ENCODE data around the gene WDR82. TPM values are rescaled to one million over a fixed set of nuclear protein-coding genes. Genes with fewer than 3 reads are reported as not detected.

Gene WDR82
- total RNA-seq (2021; fragmentation: NEBNext Ultra II Directional; extraction: Animal tissue kit (Norgen Biotek cat#: 25700)) (77.2 and 82.7 TPM in 2 replicates), polyA plus RNA-seq (2011; rRNA removed) (25.8 and 33.5 TPM in 2 replicates), polyA minus RNA-seq (2011; rRNA and poly(A)+ RNA removed) (75.6 and 86.5 TPM in 2 replicates)
- 39.1 TPM for polyA plus RNA-seq (2011; cell fraction: cytosol; rRNA removed)
- polyA plus RNA-seq (2011; cell fraction: nucleus; rRNA removed) = 15.2 TPM
- polyA plus RNA-seq (2012, experiment 1 of 2) = 51.4 to 74.4 TPM (median 59.0 TPM) in 4 replicates
- polyA plus RNA-seq (2012, experiment 2 of 2) = 15.1 TPM
- 26.5 TPM for polyA plus RNA-seq (2013, experiment 1 of 2)
- 26.3 TPM for polyA plus RNA-seq (2013, experiment 2 of 2)
- polyA minus RNA-seq (2011; cell fraction: cytosol; rRNA and poly(A)+ RNA removed) = 38.2 TPM
- polyA minus RNA-seq (2011; cell fraction: nucleus; rRNA and poly(A)+ RNA removed) = 25.1 TPM
- long read RNA-seq, experiment 1, full-length matches to known transcripts = 7 of 92 reads
- long read RNA-seq, experiment 1, partial matches to known transcripts = 2 of 92 reads
- long read RNA-seq, experiment 1, other reads (novel, unspliced or antisense) = 83 of 92 reads
- long read RNA-seq, experiment 2, full-length matches to known transcripts = 1 of 6 reads
- long read RNA-seq, experiment 2, partial matches to known transcripts = 0 of 6 reads
- long read RNA-seq, experiment 2, other reads (novel, unspliced or antisense) = 5 of 6 reads

GRCh38 chr3:52278510-52279069 lies at the start of gene WDR82:
WDR82 (minus strand) TSS chr3:52278649; CDS start chr3:52278361, 288 bp downstream.
- no peaks in the 10 kb centered on the region; the same call in 1 of the 2 replicates for H3K79me1 ChIP-seq (ENCODE audit: low read depth, low read length)
- H2AK5ac ChIP-seq (ENCODE audit: low read depth, low read length) = 0 out of 2 replicates have a peak within 1 kb of the TSS, but pooled peaks have one; percentile 82
- peak within 1 kb of the TSS; percentile 100 for H4K8ac ChIP-seq (ENCODE audit: extremely low read depth, insufficient read depth, low read length)
- no peak within 1 kb of the TSS for H2BK20ac ChIP-seq (ENCODE audit: low read length)
- peak within 1 kb of the TSS; percentile 98 for H2BK5ac ChIP-seq (ENCODE audit: low read depth, low read length)
- H3K79me2 ChIP-seq (ENCODE audit: control insufficient read depth in 1 of 2, insufficient read depth in 2 of 2, low read length in 2 of 2) = peaks cover 32 to 46% of the 10 kb centered on the region in 2 experiments
- H3K9ac ChIP-seq (replicated peaks in 1 of 4; ENCODE audit: extremely low read depth in 1 of 4, low read depth in 3 of 4, low read length in 3 of 4) = peak within 1 kb of the TSS; percentile 98 to 99 (median 98)
- no peak within 1 kb of the TSS for H3K4ac ChIP-seq (replicated peaks; ENCODE audit: insufficient read length, low read depth, low read length)
- H3K4me1 ChIP-seq (replicated peaks in 1 of 4; ENCODE audit: control insufficient read depth in 3 of 4, insufficient read depth in 4 of 4, low read length in 3 of 4) = peaks cover 0 to 3% (median under 1%) of the 10 kb centered on the region in 4 experiments; a peak in 3 of 7 replicates
- ChIA-PET POLR2A (ENCODE audit: partially characterized antibody) (interaction anchor here (0.6 to 5.1 kb wide), 36 partner anchors 8 to 436 kb away, joined by 3 to 76 read pairs (median 4); partner anchors contain the start of genes ALAS1, GLYCTK, PPM1M and RPL29), CTCF (ENCODE audit: partially characterized antibody) (interaction anchor here (0.5 to 6.1 kb wide), 24 partner anchors 9 to 271 kb away, joined by 3 to 34 read pairs (median 4); partner anchors contain the start of genes GLYCTK, PPM1M and TWF2)
- peak within 1 kb of the TSS; percentile 98 for H3K27ac ChIP-seq (ENCODE audit: low read depth, low read length)
- H4K91ac ChIP-seq (replicated peaks; ENCODE audit: insufficient read length, low read length) = peak within 1 kb of the TSS; percentile 94
- H4K5ac ChIP-seq (ENCODE audit: insufficient read length, low read depth, low read length) = peak within 1 kb of the TSS; percentile 97
- peaks cover 10% of the 10 kb centered on the region for H3K23me2 ChIP-seq (ENCODE audit: low read depth, low read length)
- peak within 1 kb of the TSS; percentile 97 for H3K18ac ChIP-seq (ENCODE audit: extremely low read depth, low read length)
- H2AFZ ChIP-seq (ENCODE audit: low read length) = 0 out of 2 replicates have a peak within 1 kb of the TSS, but pooled peaks have one; percentile 90
- no peaks in the 10 kb centered on the region for H3K9me3 ChIP-seq (ENCODE audit: insufficient read depth in 2 of 2, low read depth in 1 of 2, low read length in 1 of 2)
- H3K56ac ChIP-seq (replicated peaks; ENCODE audit: insufficient read length, low read depth, low read length) = peak within 1 kb of the TSS; percentile 79
- H3K23ac ChIP-seq (ENCODE audit: insufficient read length) = no peak within 1 kb of the TSS
- H2BK15ac ChIP-seq (ENCODE audit: low read length) = no peak within 1 kb of the TSS; the same call in 1 of the 2 replicates
- WGBS, 2 experiments (ENCODE audit: extremely low coverage in 1 of 2, insufficient coverage in 1 of 2, insufficient read length in 1 of 2, insufficient replicate concordance in 2 of 2, low coverage in 1 of 2, low lambda C conversion rate in 2 of 2, missing lambda C conversion rate in 1 of 2) = 1% methylated on average over 27 of the region's 58 CpGs; no CpG with 5 or more reads in 1 of the 2 experiments
- H3K4me2 ChIP-seq (ENCODE audit: insufficient read depth in 1 of 2, low read depth in 2 of 2, low read length in 2 of 2) = peak within 1 kb of the TSS; percentile 84 to 90
- H3K36me3 ChIP-seq (ENCODE audit: control insufficient read depth in 2 of 4, insufficient read depth in 4 of 4, low read length in 3 of 4) = no peaks in the 10 kb centered on the region; a peak in 1 of 8 replicates
- H3K4me3 ChIP-seq (ENCODE audit: extremely low read depth in 1 of 4, insufficient read depth in 2 of 4, low read depth in 3 of 4, low read length in 4 of 4) = peak within 1 kb of the TSS; percentile 94 to 99 (median 97)
- peak within 1 kb of the TSS; percentile 92 for H2BK12ac ChIP-seq (ENCODE audit: low read depth, low read length)
- DNase-seq (ENCODE audit: low read depth in 1 of 2, low spot score in 2 of 2) (peak; percentile 85 to 99), FAIRE-seq (no peak)
- H3K14ac ChIP-seq (ENCODE audit: insufficient read length) = no peak within 1 kb of the TSS
- peaks cover 11 to 12% of the 10 kb centered on the region in 2 experiments for H4K20me1 ChIP-seq (replicated peaks in 1 of 2; ENCODE audit: control insufficient read depth in 1 of 2, insufficient read depth in 2 of 2, low read length in 2 of 2)
- no peaks in the 10 kb centered on the region for H3K27me3 ChIP-seq (replicated peaks in 1 of 4; ENCODE audit: control insufficient read depth in 3 of 4, extremely low read depth in 1 of 4, insufficient read depth in 3 of 4, low read length in 3 of 4)
- H2BK120ac ChIP-seq (replicated peaks; ENCODE audit: low read depth, low read length) = no peak within 1 kb of the TSS
- TF ChIP-seq CREB1 (IDR thresholded peaks at IDR 0.05) = peak; percentile 88
- TF ChIP-seq NRF1 (IDR thresholded peaks at IDR 0.05; ENCODE audit: low read depth, low read length) = no peak
- TF ChIP-seq ATF2 (IDR thresholded peaks at IDR 0.05; ENCODE audit: low read length) = peak; percentile 70
- no peak for TF ChIP-seq SRF (IDR thresholded peaks at IDR 0.05; ENCODE audit: low read depth, low read length)
